Nasal cavity respiratory epithelium epithelial cell of viscerocranial mucosa (primary cell): Measurements from ENCODE around the gene FGF11. TPM values are rescaled to one million over a fixed set of nuclear protein-coding genes. Genes with fewer than 3 reads are reported as not detected.

ENCODE experiments used
- total RNA-seq: library from RNA; depleted of rRNA; stranded (reverse); fragments of >200 nt; gene quantifications from 2 replicates; pipeline ENCODE4 v1.2.3, GENCODE V29; 2014

FGF11 gene
- 19.1 and 44.3 TPM in 2 replicates for total RNA-seq

DNA sequence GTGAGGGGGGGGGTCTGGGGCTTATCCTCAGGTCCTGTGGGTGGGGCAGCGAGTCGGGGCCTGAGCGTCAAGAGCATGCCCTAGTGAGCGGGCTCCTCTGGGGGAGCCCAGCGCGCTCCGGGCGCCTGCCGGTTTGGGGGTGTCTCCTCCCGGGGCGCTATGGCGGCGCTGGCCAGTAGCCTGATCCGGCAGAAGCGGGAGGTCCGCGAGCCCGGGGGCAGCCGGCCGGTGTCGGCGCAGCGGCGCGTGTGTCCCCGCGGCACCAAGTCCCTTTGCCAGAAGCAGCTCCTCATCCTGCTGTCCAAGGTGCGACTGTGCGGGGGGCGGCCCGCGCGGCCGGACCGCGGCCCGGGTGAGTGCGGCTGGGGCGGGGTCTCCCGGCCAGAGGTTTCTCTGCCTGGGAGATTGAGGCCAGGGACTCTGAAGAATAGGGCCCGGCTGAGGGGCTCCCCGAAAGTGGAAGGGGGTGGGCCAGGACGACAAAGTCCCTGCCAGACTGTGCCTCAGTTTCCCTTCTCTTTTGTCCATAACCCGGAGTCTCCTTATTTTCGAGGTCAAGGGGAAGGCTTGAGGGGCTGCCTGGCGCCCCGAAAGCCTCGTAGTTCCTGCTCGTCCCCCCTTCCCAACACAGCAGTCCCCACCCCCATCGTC, at the start of gene FGF11:
TSS of gene FGF11 (plus strand) at position 51 of the 651 bp plus-strand sequence. CDS start at position 160, 109 bp downstream.

DNA sequence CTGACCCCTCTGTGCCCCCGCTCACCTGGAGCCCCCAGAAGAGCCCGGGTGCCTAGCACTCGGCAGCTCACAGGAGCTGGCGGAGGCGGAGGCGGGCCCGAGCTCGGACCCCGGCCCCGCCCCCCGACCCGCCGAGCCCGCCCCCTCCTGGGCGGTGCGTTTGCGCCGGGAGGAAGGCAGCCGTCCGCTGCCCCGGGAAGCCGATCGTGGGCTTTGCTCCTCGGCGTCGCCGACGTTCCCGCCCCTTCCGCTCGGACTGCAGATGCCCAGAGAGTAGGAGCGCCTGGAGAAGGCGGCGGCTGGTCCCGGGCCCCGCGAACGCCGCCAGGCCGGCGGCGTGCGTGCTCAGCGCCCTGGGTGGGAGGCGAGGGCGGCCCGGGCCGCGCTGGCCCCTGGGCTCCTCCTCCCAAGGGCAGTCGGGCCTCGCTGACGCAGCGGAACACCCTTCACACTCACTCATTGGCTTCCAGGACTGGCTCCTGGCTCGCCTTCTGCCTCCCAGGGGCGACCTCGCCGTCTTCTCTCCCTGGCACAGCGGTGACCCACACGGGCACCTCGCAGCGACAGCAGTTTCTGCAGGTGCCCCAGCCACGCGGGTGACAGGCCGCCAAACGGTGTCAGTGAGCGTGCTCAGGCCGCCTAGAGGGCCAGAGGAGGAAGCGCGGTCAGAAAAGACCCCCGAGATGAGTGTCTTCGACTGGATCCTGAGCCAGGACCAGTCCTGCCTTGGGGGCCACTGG, 44.7 kb upstream of the FGF11 start, which contains the start of gene PLSCR3:
TSS of gene PLSCR3 (minus strand) at position 74 of the 740 bp plus-strand sequence. CDS start 415 bp downstream, outside the sequence.

DNA sequence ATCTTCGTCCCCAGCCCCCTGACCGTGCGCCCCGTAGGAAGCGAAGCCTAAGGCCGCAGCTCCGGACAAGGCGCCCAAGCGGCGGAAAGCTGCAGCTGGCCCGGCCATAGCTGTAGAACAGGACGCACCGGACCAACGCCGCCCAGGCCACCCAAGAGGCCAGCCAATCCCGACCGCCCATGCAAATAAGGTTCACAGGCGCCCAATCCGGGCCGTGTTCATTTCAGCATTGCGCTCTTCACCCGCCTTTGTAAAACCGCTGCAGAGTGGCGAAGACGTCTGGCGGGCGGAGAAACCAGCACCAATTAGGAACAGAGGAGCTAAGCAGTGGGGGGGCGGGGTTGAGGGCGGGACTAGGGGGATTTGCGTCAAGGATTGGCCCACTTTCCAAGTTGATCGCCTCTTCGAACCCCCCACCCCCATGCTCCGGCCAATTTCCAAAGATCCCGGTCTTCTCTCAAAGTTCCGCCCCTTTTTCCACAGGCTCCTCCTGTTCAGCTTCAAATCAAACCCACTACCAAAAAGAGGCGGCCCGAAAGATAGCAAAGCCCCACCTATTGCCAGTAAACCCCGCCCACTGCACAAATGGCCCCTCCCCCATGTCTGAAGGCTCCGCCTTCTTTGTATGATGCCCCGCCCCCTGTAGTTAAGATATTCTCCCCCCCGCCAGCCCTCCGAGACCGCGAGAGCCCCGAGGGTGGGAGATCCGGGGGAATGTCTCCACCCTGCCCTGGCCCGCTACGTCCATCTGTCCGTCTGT, 35.2 kb upstream of the FGF11 start, which contains the start of gene TMEM256:
TSS of gene TMEM256 (minus strand) at position 121 of the 760 bp plus-strand sequence. CDS start at position 108, 13 bp downstream.

DNA sequence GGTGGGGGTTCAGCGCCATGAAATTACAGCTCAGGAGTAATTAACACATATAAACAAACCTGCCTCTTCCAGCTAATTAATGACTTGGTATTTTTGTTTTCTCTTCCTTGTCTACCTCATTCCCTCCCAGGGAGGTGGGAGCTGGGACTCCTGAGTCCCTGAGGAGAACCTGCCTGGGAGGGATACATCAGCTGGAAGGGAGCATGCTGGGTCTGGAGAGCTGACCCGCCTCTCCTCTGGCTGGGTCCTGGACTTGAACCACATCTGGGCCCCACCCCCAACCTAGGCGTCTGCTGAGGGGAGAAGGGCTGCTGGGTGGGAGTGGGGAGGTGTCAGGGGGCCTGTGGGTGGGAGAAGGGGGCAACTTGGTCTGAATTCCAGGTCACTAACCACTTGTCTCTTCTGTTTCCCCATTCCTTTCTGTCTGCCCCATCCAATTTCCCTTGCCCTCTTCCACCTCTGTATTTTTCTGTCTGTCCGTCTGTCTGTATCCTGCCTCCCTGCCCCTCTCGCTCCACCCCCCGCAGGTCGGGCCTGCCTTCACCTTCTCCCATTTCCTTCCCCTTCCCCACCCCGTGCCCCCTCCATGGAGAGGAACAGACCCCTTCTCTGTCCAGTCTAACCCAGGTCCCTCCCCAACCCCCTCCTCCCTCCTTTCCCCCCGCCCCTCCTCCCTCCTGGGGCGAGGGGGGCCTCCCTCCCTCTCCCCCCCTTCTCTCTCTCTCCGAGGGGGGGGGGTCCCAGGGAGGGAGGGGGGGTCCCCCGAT, 31.6 kb upstream of the FGF11 start, which contains the start of gene NLGN2:
TSS of gene NLGN2 (plus strand) at position 361 of the 767 bp plus-strand sequence. CDS start 411 bp downstream, outside the sequence.

DNA sequence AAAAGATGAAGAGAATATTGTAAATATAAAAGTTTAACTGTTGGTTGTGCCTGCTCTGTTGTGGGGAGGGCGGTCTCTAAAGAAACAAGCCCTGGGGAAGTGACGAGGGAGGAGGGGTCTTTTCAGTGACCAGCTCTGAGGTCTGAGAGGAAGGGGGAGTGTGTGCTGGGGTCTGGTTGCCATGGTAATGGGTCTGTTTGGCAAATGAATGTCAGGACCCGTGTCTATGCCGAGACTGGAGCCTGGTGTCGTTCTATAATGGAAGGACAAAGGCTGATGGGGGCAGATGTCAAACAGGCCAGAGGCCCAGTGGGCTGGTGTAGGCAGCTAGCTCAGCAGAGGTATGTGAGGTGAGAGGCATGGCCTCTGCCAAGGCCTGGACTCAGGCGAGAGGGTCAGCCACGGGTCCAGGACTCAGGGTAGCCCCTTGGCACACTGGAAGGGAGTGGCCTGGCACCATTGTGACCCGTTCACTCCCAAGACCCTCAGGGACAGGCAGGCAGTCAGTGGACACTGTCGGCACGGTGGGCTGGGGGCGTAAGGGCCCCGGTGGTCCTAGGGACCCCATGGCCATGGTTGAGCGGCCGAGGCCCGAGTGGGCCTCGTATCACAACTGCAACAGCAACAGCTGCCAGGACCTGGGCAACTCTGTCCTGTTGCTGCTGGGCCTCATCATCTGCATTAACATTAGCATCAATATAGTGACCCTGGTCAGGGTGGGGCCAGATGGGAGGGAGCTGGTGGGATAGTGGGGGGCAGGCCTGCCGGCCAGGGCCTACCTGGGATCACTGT, 19.3 kb upstream of the FGF11 start, which contains the start of gene SPEM1:
TSS of gene SPEM1 (plus strand) at position 506 of the 792 bp plus-strand sequence. CDS start at position 567, 61 bp downstream.

GRCh38 chr17:7425316-7425715, 14.0 kb upstream of the FGF11 start, which contains the start of gene SPEM2:
TSS of gene SPEM2 (plus strand) at chr17:7425616. CDS start at chr17:7425689, 73 bp downstream.

DNA sequence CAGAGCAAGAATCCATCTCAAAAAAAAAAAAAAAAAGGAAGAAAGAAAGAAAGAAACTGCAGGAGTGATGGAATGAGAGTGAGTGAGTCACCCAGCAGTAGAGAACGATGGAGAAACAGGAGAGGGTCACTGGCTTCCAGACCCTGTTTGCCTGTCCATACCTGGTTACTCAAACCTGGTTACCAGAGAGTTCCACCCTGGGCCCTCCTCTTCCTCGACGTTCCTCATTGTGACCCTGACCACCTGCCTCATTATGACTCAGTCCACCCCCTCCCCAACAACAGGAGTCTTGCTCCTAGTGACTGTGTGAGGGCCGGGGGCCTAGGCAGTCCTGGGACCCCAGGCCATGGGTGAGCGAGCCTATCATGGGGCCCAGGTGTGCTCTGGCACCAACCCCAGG, 10.8 kb upstream of the FGF11 start, which contains the start of gene SPEM3:
TSS of gene SPEM3 (plus strand) at position 301 of the 400 bp plus-strand sequence. CDS start at position 347, 46 bp downstream.

GRCh38 chr17:7444682-7445618, 5.6 kb downstream of the FGF11 start, which contains the start of gene CHRNB1:
TSS of gene CHRNB1 (plus strand) at chr17:7445061. CDS start at chr17:7445128, 67 bp downstream.

GRCh38 chr17:7479213-7480088, 40.1 kb downstream of the FGF11 start, which contains the start of gene ZBTB4:
TSS of gene ZBTB4 (minus strand) at chr17:7479631. CDS start at chr17:7466801, 12,830 bp downstream.

GRCh38 chr17:7481275-7481674, 42.0 kb downstream of the FGF11 start, which contains the start of gene SLC35G6:
TSS of gene SLC35G6 (plus strand) at chr17:7481446. CDS start at chr17:7481517, 71 bp downstream.

GRCh38 chr17:7484067-7484918, 45.0 kb downstream of the FGF11 start, which contains the start of gene POLR2A:
TSS of gene POLR2A (plus strand) at chr17:7484366.

Other genes with a start within 250 kb of the FGF11 start
- 1.0 and 9.3 TPM in 2 replicates for gene DLG4, start 219.7 kb upstream of the FGF11 start, total RNA-seq
- gene ACADVL, start 219.6 kb upstream of the FGF11 start, total RNA-seq = 172 and 221 TPM in 2 replicates
- gene DVL2, start 205.0 kb upstream of the FGF11 start, total RNA-seq = 62.4 and 66.6 TPM in 2 replicates
- 27.0 and 32.2 TPM in 2 replicates for gene PHF23, start 200.1 kb upstream of the FGF11 start, total RNA-seq
- 57.8 and 81.4 TPM in 2 replicates for gene GABARAP, start 197.1 kb upstream of the FGF11 start, total RNA-seq
- 26.3 and 49.0 TPM in 2 replicates for gene CTDNEP1, start 187.8 kb upstream of the FGF11 start, total RNA-seq
- 11.0 and 16.7 TPM in 2 replicates for gene ELP5, start 187.3 kb upstream of the FGF11 start, total RNA-seq
- gene CLDN7, start 177.0 kb upstream of the FGF11 start, total RNA-seq = 453 and 573 TPM in 2 replicates
- under 0.01 and 0.14 TPM in 2 replicates for gene SLC2A4, start 157.8 kb upstream of the FGF11 start, total RNA-seq
- gene YBX2, start 144.9 kb upstream of the FGF11 start, total RNA-seq = 0.34 and 1.1 TPM in 2 replicates
- gene EIF5A, start 131.9 kb upstream of the FGF11 start, total RNA-seq = 435 and 611 TPM in 2 replicates
- gene GPS2, start 124.2 kb upstream of the FGF11 start, total RNA-seq = 29.4 and 30.4 TPM in 2 replicates
- 15.7 and 22.5 TPM in 2 replicates for gene NEURL4, start 110.2 kb upstream of the FGF11 start, total RNA-seq
- 0.34 and 0.71 TPM in 2 replicates for gene ACAP1, start 103.0 kb upstream of the FGF11 start, total RNA-seq
- 7.2 and 21.0 TPM in 2 replicates for gene KCTD11, start 87.3 kb upstream of the FGF11 start, total RNA-seq
- not detected in 2 replicates for gene TMEM95, start 84.4 kb upstream of the FGF11 start, total RNA-seq
- gene TNK1, start 58.4 kb upstream of the FGF11 start, total RNA-seq = 5.8 and 10.6 TPM in 2 replicates
- gene PLSCR3, start 45.0 kb upstream of the FGF11 start, total RNA-seq = 12.6 and 28.2 TPM in 2 replicates
- gene TMEM256, start 35.4 kb upstream of the FGF11 start, total RNA-seq = 26.6 and 88.9 TPM in 2 replicates
- 1.4 and 6.1 TPM in 2 replicates for gene NLGN2, start 31.7 kb upstream of the FGF11 start, total RNA-seq
- gene SPEM1, start 19.2 kb upstream of the FGF11 start, total RNA-seq = not detected in 2 replicates
- gene SPEM2, start 13.9 kb upstream of the FGF11 start, total RNA-seq = not detected in 2 replicates
- gene SPEM3, start 10.7 kb upstream of the FGF11 start, total RNA-seq = not detected in 2 replicates
- 10.3 and 10.7 TPM in 2 replicates for gene TMEM102, start 4.1 kb upstream of the FGF11 start, total RNA-seq
- 7.6 and 14.7 TPM in 2 replicates for gene CHRNB1, start 5.5 kb downstream of the FGF11 start, total RNA-seq
- 17.4 and 37.4 TPM in 2 replicates for gene ZBTB4, start 40.1 kb downstream of the FGF11 start, total RNA-seq
- not detected in 2 replicates for gene SLC35G6, start 41.9 kb downstream of the FGF11 start, total RNA-seq
- 75.9 and 140 TPM in 2 replicates for gene POLR2A, start 44.9 kb downstream of the FGF11 start, total RNA-seq
- gene TNFSF12, start 109.5 kb downstream of the FGF11 start, total RNA-seq = 0.34 and 2.5 TPM in 2 replicates
- 2.6 and 3.8 TPM in 2 replicates for gene TNFSF13, start 119.2 kb downstream of the FGF11 start, total RNA-seq
- 76.8 and 126 TPM in 2 replicates for gene SENP3, start 122.4 kb downstream of the FGF11 start, total RNA-seq
- 8.3 and 13.7 TPM in 2 replicates for gene CD68, start 140.1 kb downstream of the FGF11 start, total RNA-seq
- 31.0 and 32.5 TPM in 2 replicates for gene MPDU1, start 144.3 kb downstream of the FGF11 start, total RNA-seq
- 38.7 and 54.0 TPM in 2 replicates for gene SOX15, start 150.6 kb downstream of the FGF11 start, total RNA-seq
- 39.1 and 51.3 TPM in 2 replicates for gene FXR2, start 175.4 kb downstream of the FGF11 start, total RNA-seq
- 22.5 and 23.2 TPM in 2 replicates for gene SAT2, start 188.3 kb downstream of the FGF11 start, total RNA-seq
- under 0.01 and 0.21 TPM in 2 replicates for gene SHBG, start 190.6 kb downstream of the FGF11 start, total RNA-seq
- gene ATP1B2, start 211.4 kb downstream of the FGF11 start, total RNA-seq = not detected in 2 replicates
- gene TP53, start 248.0 kb downstream of the FGF11 start, total RNA-seq = 26.7 and 40.1 TPM in 2 replicates
- gene WRAP53, start 249.0 kb downstream of the FGF11 start, total RNA-seq = 2.7 and 3.3 TPM in 2 replicates